NCI-H2171 treated with DMSO at 0.1 percent for 48 hours (cell line): ENCODE data around the gene ALOX15.
"Not testable (repeated sequence)": the region's sequence is repeated elsewhere in the genome, so short reads cannot be mapped to it uniquely, and the experiment has no call there.

Experiments
- DNase-seq: peaks from one replicate; lab custom pipeline; 2025; lab: John Stamatoyannopoulos, UW

Gene ALOX15

DNA sequence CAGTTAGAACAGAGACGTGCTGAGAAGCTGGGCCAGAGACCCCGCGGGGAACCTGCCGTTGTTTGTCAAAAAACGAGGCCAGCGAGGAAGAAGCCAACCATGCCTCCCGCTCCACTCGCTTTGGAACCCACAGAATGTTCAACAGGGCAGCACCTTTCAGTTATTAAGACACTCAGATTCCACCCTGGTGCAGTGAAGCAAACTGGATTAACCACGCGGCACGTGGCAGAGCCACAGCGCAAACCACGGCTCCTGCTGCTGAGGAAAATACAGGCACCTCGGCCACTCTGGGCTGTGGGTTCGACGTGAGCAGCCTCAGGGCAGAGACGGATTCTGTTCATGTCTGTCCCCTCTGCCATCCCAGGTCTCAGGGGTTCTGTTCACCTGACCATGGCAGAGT, 24.4 kb downstream of the ALOX15 start:
- DNase-seq: no peak

DNA sequence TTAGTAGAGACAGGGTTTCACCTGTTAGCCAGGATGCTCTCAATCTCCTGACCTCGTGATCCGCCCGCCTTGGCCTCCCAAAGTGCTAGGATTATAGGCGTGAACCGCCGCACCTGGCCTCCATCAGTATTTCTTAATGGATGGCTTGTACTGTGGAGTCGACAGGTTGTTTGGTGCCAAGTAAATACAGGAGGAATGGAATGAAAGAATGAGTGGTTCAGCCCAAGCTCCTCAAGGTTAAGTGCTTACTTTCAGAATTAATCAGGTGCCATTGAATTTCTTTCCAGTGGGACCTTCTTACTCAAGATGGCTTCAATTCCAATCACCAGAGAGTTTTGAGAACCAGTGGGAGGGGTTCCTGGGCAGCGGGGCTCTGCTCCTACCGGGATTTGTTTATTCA, 25.0 kb downstream of the ALOX15 start:
- DNase-seq: no peak

DNA sequence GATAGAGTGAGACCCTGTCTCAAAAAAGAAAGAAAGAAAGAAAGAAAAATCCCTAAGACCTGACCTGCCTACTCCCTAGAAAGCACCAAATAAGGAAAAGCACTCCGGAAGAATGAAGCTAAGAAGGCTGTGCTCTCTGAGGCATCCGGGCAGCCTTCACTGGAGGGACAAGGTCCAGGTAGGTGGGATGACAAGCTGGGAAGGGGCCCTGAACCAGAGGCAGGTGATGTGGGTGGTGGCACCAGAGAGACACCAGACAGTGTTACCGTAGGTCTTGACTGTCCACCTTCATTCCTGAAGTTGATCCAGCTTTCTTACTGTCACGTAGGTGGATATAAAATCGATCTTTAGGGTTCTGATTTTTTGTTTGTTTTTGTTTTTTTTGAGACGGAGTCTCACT, 30.8 kb downstream of the ALOX15 start:
- no peak for DNase-seq

DNA sequence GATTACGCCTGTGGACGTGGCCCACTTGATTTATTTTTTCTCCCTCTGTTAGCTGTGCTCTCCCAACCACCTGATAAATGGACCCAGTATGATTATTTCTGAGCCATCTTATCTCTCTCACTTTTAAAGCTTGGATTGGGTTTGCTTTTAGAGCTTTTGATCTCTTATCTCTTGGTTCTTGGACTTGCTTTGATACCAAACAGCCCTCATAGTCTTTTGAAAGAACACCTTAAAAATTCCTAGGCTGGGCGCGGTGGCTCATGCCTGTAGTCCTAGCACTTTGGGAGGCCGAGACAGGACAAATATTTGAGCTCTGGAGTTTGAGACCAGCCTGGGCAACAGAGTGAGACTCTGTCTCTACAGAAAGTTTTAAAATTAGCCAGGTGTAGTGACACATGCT, 31.3 kb downstream of the ALOX15 start:
- DNase-seq: no peak

DNA sequence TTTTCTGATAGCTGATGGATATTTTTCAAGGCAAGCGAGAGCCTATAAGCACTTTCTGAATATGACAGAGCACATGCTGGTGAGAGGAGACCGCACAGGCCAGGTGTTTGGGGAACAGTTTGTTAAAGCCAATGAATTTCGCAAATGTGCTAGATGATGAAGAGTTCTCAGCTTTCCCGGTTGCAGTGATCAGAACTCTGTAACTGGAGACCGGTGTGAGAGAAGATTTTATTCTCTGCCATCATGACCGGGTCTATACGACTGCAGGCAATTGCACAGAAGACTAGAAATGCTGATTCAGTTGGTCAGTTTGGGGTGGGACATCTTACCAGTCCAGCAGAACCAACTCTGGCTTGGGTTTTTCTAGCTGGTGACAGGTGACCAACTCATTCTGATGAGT, 31.7 kb downstream of the ALOX15 start:
- no peak for DNase-seq

DNA sequence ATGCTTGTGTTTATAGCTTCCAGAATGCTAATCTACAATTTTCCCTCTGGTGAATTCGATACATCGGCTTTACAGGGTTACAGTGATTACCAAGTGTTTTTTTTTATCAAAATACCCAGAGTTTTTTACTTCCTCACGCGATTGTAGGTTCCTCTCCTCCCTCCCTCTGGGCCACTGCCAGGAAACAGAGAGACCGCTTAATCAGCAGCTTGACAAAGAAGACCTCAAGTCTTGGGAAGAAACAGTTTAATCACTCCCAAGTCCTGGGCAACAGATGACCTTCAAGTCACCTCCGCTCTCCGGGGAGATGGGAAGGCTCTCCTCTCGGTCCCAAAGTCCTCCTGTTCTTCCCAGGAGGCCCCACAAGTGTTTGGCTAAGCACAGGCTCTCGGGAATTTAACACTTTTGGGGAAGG, 33.7 kb downstream of the ALOX15 start:
- peak; percentile 46 for DNase-seq

DNA sequence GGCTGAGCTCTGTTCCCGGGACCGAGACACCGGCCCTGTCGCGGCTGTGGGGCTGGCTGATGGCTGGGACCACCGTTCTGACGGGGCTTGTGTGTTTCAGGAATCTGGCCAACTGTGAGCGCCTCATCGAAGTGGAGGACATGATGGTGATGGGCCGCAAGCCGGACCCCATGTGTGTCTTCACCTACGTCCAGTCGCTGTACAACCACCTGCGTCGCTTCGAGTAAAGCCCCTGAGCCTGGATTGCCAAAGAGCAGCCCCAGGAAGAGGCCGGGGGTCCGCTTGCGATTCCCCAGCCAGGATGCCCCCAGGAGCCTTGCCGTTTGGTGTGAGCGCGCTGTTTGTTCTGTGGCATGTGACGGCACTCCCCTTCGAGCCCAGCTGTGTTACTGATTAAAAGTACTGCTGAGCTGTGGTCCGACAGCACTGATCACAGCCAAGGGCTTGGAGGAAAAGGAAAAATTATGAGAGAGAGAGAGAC, 34.2 kb downstream of the ALOX15 start:
- no peak for DNase-seq

DNA sequence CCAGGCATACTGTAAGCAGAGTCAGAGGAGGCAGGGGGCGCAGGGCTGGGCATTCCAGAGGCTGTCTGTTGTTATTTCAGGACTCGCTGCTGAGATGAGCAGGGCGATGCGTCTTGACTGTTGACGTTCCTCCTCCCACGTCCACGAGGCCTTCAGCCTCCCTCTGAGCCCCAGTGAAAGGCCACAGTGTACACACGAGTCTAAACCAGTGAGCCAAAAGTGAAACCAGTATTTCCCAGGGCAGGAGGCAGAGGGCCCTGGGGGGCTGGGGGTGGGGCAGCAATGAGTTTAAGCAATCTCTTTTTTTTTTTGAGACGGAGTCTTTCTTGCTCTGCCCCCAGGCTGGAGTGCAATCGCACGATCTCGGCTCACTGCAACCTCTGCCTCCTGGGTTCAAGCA, 35.7 kb downstream of the ALOX15 start:
- DNase-seq: no peak

DNA sequence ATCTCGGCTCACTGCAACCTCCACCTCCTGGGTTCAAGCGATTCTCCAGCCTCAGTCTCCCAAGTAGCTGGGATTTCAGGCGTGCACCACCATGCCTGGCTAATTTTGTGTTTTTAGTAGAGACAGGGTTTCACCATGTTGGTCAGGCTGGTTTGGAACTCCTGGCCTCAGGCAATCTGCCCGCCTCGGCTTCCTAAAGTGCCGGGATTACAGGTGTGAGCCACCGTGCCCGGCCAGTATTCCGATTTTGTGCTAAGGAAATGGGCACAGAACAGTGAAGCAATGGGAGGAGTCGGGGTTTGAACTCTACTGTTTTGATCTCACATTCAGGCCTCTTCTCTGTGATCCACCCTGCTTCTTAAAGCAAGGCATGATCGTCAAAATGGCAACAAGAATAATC, 36.7 kb downstream of the ALOX15 start:
- not testable (repeated sequence) for DNase-seq

DNA sequence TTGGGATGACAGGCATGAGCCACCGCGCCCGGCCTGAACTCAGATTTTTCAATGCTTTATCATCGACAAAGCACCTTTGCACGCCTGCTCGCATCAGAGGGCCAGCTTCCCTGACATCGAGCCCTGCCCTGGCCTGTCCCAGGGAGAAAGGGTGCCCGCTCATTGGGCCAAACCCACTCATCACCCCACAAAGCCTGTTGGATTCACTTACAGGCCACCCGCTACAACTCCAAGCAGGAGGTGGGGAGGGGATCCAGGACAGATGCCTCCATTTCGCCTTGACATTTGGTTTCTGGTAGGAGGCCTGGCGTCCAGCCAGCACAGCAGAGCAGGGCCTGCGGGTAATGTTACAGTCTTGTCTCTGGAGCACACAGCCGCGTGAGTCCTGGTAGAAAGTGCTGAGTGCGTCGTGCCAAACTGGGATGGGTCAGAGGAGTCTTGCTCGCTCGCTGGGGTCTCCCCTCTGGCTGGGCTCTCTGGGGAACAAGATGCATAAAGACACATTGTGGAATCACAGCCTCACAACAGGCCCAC, 37.3 kb downstream of the ALOX15 start:
- DNase-seq: peak; percentile 99

DNA sequence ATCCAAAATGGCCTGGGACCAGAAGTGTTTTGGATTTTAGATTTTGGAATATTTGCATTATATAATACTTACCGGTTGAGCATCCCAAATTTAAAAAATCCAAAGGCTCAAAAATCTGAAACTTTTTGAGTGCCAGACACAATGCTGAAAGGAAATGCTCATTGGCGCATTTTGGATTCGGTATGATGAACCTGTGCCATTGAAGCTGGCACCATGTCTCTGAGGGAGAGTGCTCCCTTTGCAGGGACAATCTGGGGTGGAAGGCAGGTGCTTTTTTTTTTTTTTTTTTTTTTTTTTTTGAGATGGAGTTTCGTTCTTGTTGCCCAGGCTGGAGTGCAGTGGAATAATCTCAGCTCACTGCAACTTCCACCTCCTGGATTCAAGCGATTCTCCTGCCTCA, 39.4 kb downstream of the ALOX15 start:
- DNase-seq: no peak

DNA sequence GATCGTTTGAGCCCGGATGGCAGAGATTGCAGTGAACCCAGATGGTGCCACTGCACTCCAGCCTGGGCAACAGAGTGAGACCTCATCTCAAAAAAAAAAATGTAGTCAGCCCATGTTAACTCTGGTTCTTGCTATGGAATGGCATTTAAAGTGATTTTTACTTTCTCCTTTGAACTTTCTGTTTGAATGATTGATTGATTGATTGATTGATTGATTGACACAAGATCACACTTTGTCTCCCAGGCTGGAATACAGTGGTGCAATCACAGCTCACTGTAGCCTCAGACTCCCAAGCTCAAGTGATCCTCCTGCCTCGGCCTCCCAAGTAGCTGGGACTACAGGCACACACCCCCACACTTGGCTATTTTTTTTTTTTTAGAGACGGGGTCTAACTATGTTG, 40.2 kb downstream of the ALOX15 start:
- DNase-seq: no peak

DNA sequence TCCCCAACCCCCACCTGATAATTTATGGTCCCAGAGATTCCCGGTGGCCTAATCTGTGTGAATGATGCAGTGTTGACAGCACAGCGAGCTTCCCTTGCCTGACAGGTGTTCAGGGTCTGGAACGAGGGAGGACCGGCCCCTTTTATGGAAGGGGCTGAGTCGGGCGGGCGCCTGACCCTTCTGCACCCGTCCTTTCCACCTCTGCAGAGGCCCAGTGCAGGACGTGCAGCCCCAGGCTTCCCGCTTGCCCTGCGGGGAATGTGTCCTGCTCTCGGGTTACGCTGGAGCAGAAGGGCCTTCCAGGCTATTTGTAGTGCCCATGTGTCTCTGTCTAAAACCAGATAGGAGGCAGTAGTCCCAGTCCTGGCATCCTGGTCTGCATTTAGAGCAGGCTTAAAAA, 40.9 kb downstream of the ALOX15 start:
- peak; percentile 70 for DNase-seq

DNA sequence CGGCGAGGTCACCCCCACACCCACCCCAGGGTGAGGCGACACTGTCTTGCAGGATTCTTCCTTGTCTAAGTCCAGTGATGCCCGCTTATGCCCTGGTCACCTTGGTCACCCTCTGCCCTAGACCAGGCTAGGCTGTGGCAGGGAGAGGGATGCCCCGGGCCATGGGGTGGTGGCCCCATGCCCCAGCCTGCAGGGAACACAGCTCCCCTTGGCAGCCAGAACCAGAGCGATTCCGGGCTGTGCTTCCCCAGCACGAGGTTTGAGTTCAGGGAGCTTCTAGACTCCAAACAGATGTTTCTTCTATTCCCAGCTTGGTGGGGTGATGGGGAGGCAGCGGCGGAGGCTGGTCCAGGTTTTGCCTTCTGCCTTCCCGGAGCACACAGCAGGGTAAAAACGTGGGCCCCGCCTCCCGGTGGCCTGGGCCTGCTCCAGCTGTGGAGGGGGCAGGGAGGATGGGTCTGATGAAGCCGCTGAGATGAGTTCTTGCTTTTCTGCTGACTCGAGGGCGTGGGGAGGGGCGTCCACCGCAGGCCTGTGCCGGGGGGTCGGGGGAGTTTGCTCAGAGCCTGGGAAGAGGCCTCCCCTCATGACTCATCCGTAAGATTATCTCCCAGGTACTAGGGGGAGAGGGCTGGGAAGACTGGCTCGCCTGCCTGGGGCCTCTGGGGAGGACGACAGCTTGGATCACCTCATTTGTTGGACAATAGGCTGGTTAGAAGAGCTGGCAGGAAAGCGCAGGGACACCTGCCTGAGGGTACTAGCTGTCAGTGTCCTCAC, 41.8 kb downstream of the ALOX15 start:
- peak; percentile 93 for DNase-seq

DNA sequence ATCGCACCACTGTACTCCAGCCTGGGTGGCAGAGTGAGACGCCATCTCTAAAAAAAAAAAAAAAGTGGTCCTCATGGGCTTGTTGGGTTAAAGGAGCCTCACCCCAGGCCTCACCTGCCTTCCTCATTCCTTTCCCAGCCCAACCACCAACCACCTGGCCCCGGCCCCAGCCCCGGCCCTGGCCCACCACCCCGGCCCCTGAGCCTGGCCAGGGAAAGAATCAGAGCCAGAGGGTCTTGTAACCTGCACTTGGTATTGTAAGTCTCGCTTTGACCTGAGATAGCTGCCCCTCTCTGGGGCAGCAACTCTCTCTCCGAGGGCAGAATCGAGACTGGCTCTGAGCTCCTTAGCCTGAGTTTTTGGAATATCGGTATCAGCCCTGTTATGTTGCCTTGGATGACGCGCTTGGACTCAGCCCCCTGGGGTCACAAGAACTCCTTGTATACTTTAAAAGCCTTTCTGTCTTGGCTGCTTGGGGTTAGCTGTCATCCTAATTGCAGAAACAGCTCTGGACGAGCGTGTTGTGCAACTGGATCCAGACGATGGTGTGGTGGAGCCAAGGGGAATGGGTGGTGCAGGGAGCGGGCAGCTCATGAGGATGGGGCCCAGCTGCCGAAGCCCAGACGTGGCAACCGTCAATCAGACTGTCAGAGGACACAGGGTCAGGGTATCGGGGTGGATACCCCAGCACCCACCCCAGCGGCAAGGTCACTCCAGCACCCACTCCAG, 42.5 kb downstream of the ALOX15 start:
- DNase-seq: no peak

DNA sequence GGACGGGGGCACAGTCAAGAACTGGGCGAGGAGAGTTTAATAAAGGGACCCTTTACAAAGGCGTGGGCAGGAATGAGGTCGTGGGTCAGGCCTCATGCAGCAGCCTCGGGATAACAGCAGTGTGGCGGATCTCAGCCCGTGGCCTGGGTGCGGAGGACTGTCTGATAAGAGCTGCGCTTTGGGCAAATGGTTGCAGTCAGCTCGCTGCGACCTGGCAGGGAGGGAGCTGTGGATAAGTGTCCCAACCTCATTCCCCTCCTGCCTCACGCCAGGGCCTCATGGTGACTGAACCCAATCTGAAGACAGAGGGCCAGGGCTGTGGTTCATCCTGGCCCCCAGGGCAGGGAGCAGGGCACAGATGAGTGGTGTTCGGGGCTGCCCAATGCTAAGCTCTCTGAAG, 43.5 kb downstream of the ALOX15 start:
- DNase-seq: no peak

DNA sequence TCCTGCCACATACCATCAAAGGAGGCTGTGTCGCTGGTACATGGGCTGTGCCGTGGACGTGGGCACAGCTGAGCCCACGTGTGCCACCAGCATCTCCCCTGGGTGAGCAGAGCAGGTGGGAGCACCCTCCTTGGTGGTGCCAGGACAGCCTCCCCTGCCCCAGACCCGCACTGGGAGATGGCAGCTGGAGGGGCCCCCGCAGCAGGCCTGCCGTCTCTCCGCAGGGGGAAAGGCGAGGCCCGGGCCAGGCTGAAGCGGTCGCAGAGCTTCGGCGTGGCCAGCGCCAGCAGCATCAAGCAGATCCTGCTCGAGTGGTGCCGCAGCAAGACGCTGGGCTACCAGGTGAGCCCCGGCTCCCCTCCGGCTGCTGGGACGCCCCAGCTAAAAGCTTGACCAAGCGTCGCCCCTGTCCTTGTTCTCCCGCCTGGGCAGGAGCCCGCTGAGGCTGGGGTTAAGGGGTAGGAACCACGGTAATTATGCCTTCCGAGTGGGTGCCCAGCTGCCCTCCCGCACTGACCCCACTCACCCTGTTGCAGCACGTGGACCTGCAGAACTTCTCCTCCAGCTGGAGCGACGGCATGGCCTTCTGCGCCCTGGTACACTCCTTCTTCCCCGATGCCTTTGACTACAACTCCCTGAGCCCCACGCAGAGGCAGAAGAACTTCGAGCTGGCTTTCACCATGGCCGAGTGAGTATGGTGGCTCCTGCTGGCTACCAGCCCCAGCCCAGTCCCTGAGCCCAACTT, 44.7 kb downstream of the ALOX15 start:
- DNase-seq: no peak

DNA sequence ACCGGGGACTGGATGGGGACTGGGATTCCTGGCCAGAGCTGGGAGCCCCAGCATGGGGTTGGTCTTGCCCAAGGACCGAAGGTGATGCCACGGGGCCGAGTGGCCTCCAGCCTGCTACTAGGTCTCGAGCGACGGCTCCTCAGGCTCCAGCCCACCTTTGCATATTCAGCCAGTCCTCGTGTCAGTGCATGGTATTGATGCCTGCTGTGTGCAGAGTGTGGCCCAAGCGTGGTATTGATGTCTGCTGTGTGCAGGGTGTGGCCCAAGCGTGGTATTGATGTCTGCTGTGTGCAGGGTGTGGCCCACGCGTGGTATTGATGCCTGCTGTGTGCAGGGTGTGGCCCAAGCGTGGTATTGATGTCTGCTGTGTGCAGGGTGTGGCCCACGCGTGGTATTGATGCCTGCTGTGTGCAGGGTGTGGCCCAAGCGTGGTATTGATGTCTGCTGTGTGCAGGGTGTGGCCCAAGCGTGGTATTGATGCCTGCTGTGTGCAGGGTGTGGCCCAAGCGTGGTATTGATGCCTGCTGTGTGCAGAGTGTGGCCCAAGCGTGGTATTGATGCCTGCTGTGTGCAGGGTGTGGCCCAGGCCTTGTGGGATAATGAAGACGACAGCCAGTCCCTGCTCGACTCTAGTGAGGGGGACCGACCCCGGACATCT, 45.7 kb downstream of the ALOX15 start:
- not testable (repeated sequence) for DNase-seq

DNA sequence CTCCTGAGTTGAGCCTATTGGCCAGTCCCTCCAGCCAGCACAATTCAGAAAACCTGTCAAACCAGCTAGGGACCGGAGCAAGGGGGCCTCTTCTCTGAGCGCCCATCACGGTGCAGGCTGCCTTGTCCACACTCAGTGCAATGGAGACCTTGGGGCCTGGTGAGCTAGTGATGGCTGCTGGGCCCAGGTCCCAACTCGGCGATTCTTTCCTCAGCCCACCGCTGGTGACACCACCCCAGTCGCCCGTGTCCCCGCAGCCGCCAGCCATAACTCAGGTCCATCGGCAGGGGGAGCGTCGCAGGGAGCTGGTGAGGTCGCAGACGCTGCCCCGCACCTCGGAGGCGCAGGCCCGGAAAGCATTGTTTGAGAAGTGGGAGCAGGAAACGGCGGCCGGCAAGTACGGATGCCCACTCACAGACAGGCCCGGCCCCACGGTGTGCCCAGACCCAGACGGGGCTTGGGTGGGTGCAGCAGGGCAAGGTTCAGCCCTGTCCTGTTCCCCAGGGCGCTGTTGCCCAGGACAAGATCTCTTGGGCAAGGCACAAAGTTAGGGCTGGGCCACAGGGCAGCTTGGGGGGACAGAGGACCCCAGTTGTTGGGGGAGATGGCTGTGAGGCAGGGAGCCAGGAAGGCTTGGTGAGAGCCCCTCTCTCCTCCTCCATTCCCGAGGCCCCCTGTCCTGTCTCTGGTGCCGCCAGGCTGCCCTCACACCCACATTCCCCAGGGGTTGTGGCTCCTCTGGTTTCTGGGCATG, 46.4 kb downstream of the ALOX15 start:
- DNase-seq: no peak

DNA sequence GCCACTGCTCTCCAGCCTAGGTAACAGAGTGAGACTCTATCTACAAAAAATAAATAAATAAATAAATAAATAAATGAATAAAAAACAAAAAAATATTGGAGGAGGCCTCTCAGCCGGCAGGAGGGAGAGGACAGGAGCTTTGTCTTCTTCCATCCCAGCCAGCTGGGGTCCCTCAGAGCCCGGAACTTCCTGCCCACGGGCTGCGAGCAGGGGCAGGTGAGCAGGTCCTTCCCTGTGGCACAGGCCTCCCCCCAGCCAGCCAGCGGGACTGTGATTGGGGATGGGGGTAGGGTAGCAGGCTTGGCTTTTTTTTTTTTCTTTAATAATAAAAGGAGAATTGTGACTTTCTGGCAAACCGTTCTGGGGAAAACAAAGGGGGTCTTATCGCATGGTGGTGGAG, 47.1 kb downstream of the ALOX15 start:
- DNase-seq: no peak

DNA sequence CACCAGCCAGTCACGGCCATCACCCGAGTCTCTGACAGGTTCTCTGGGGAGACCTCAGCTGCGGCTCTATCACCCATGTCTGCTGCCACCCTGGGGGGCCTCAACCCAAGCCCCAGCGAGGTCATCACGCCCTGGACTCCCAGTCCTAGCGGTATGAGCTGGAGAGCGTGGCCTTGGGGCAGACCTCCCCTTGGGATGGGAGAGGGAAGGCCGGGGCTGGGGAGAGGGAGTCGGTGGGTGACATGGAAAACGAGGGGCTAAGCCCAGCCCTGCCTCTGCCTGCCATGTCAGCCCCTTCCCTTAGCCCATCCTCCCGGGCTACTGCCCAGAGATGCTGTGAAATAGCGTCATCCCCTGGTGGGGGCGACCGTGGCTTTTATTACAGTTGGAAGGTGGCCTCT, 48.5 kb downstream of the ALOX15 start:
- DNase-seq: no peak
